NCI-H526 treated with DMSO at 0.1 percent for 48 hours (cell line): ENCODE measurements around the gene DNAJC15.
"Not testable (repeated sequence)": the region's sequence is repeated elsewhere in the genome, so short reads cannot be mapped to it uniquely, and the experiment has no call there.

Experiments used
- DNase-seq: peaks from one replicate; lab custom pipeline; 2025; lab: John Stamatoyannopoulos, UW

DNAJC15 gene

GRCh38 chr13:43005460-43006236, 17.7 kb upstream of the DNAJC15 start:
- no peak for DNase-seq

GRCh38 chr13:43006893-43007631, 16.3 kb upstream of the DNAJC15 start:
- no peak for DNase-seq

- DNase-seq: no peak
Observed at GRCh38 chr13:43008596-43008995, 14.8 kb upstream of the DNAJC15 start.

GRCh38 chr13:43009506-43009905, 13.9 kb upstream of the DNAJC15 start:
- no peak for DNase-seq

- DNase-seq: no peak
Observed at GRCh38 chr13:43014162-43014561, 9.2 kb upstream of the DNAJC15 start.

GRCh38 chr13:43016226-43016625, 7.2 kb upstream of the DNAJC15 start:
- no peak for DNase-seq

- DNase-seq: no peak
Observed at GRCh38 chr13:43019811-43020210, 3.6 kb upstream of the DNAJC15 start.

GRCh38 chr13:43020794-43021193, 2.6 kb upstream of the DNAJC15 start:
- no peak for DNase-seq

- DNase-seq: no peak
Observed at GRCh38 chr13:43021926-43022670, 1.3 kb upstream of the DNAJC15 start.

GRCh38 chr13:43022934-43023288, 475 bp upstream of the DNAJC15 start:
- DNase-seq: no peak

- DNase-seq: no peak
Observed at GRCh38 chr13:43026262-43026661, 2.9 kb downstream of the DNAJC15 start.

GRCh38 chr13:43030548-43030947, 7.2 kb downstream of the DNAJC15 start:
- no peak for DNase-seq

GRCh38 chr13:43031881-43032280, 8.5 kb downstream of the DNAJC15 start:
- no peak for DNase-seq

- no peak for DNase-seq
Observed at GRCh38 chr13:43033038-43033437, 9.7 kb downstream of the DNAJC15 start.

- no peak for DNase-seq
Observed at GRCh38 chr13:43036351-43037250, 13.2 kb downstream of the DNAJC15 start.

- no peak for DNase-seq
Observed at GRCh38 chr13:43039966-43040365, 16.6 kb downstream of the DNAJC15 start.

GRCh38 chr13:43040581-43041368, 17.4 kb downstream of the DNAJC15 start:
- not testable (repeated sequence) for DNase-seq

- no peak for DNase-seq
Observed at GRCh38 chr13:43041369-43041921, 18.1 kb downstream of the DNAJC15 start.

- no peak for DNase-seq
Observed at GRCh38 chr13:43042410-43042921, 19.1 kb downstream of the DNAJC15 start.

GRCh38 chr13:43044720-43045301, 21.4 kb downstream of the DNAJC15 start:
- DNase-seq: no peak
